ENCODE results near the gene SMIM23. TPM values are rescaled to one million over a fixed set of nuclear protein-coding genes. Genes with fewer than 3 reads are reported as not detected.

Gene SMIM23
- total RNA-seq, 1 donor from 2014 or later, result not detected

- H3K27me3 Mint-ChIP-seq, result peaks cover 38% of the 10 kb centered on the region
- DNase-seq (no peak), ATAC-seq (ENCODE audit: low read depth) (no peak)
- intact Hi-C loops (cut with micrococcal nuclease), result no loop called here
- no peak overlapping the region for H3K4me3 Mint-ChIP-seq
- H3K36me3 Mint-ChIP-seq (ENCODE audit: low read depth), result no peaks in the 10 kb centered on the region
- TF ChIP-seq, protein P1, sequence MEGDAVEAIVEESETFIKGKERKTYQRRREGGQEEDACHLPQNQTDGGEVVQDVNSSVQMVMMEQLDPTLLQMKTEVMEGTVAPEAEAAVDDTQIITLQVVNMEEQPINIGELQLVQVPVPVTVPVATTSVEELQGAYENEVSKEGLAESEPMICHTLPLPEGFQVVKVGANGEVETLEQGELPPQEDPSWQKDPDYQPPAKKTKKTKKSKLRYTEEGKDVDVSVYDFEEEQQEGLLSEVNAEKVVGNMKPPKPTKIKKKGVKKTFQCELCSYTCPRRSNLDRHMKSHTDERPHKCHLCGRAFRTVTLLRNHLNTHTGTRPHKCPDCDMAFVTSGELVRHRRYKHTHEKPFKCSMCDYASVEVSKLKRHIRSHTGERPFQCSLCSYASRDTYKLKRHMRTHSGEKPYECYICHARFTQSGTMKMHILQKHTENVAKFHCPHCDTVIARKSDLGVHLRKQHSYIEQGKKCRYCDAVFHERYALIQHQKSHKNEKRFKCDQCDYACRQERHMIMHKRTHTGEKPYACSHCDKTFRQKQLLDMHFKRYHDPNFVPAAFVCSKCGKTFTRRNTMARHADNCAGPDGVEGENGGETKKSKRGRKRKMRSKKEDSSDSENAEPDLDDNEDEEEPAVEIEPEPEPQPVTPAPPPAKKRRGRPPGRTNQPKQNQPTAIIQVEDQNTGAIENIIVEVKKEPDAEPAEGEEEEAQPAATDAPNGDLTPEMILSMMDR (IDR thresholded peaks at IDR 0.05), result no peak
- H3K27ac Mint-ChIP-seq, result no peak overlapping the region
- POLR2A ChIA-PET, result no interaction called here
- H3K4me1 Mint-ChIP-seq, result no peaks in the 10 kb centered on the region
- CTCF ChIA-PET, result no interaction called here
- H3K9me3 Mint-ChIP-seq, result peaks cover 8% of the 10 kb centered on the region
These were observed 20.1 kb downstream of the SMIM23 start for GRCh38 chr5:171805746-171806145.

DNA sequence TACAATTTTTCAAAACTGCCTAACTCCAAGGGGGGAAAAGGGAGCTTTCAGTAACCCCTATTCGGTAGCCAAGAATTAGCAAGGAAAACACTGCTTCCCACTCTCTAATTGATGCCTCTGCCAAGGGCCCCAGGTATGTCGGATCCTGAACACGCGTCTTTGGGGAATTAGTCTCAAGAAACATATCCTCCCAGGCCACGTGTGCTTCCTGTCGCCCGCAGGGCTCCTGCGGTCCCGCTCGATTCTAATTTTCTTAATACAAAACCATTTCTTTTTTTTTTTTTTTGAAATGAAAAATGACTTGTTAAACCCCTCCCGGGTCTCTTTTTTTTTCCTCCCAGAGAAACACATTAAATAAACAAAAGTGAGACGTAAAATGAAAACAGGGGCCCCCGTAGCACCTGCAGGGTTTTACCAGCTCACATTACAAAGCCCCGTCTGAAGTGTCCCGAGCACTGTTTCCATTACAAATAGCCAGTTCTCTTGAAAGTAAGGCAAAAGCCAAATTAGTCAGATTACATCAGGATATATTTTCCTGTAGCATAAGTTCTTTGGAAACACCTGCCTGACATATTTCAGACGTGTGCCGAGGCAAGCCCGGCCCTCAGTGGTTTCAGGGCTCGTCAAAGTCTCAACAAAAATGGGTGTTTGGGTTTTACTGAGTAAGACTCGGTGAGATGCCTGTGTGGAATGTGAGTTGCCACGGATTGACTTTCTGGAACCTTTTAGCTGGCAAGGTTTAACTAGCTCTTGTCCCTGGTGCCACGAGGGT, 21.5 kb downstream of the SMIM23 start:
- ChIA-PET CTCF (no interaction called here), POLR2A (no interaction called here)
- H3K27me3 Mint-ChIP-seq, result peaks cover 38% of the 10 kb centered on the region
- no peak overlapping the region for H3K4me3 Mint-ChIP-seq
- no peak overlapping the region for H3K27ac Mint-ChIP-seq
- TF ChIP-seq, protein P1 (IDR thresholded peaks at IDR 0.05), result no peak
- H3K9me3 Mint-ChIP-seq, result peaks cover 14% of the 10 kb centered on the region
- H3K36me3 Mint-ChIP-seq (ENCODE audit: low read depth), result no peaks in the 10 kb centered on the region
- ATAC-seq (ENCODE audit: low read depth) (no peak), DNase-seq (no peak)
- intact Hi-C loops (cut with micrococcal nuclease), result no loop called here
- no peaks in the 10 kb centered on the region for H3K4me1 Mint-ChIP-seq

DNA sequence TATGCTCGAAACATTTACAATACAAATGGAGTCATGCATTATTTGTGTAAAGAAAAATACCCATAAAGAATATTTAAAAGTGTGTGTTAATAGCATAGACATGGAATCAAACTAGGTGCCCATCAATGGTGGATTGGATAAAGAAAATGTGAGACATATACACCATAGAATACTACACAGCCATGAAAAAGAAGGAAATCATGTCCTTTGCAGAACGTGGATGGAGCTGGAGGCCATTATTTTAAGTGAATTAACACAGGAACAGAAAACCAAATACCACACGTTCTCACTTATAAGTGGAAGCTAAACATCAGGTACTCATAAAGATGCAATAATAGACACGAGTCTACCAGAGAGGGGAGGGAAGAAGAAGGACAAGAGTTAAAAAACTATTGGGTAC, 22.8 kb downstream of the SMIM23 start:
- TF ChIP-seq, protein P1 (IDR thresholded peaks at IDR 0.05), result no peak
- ATAC-seq (ENCODE audit: low read depth), result no peak
- POLR2A ChIA-PET, result no interaction called here

DNA sequence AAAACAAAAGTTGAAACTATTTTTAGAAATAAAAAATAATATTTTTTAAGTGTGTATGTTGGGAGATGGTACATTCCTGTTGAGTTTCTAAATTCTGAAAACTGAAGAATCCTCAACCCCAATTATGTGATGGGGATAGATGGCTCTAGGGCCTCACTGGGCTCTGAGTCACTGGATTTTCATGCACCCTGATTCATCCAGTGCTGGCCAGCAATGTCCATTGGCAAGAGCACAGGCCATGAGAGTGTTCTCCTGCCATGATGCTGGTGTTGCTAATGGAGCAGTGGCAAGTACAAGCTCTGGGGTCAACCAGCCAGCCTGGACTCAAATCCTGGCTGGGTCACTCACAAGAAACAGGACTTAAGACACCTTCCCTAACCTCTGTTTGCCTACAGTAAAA, 23.3 kb downstream of the SMIM23 start:
- H3K36me3 Mint-ChIP-seq (ENCODE audit: low read depth), result no peaks in the 10 kb centered on the region
- no peak overlapping the region for H3K27ac Mint-ChIP-seq
- H3K4me3 Mint-ChIP-seq, result no peak overlapping the region
- peaks cover 38% of the 10 kb centered on the region for H3K27me3 Mint-ChIP-seq
- TF ChIP-seq, protein P1 (IDR thresholded peaks at IDR 0.05), result no peak
- peaks cover 14% of the 10 kb centered on the region for H3K9me3 Mint-ChIP-seq
- POLR2A ChIA-PET, result no interaction called here
- ATAC-seq (ENCODE audit: low read depth) (no peak), DNase-seq (no peak)
- CTCF ChIA-PET, result no interaction called here
- intact Hi-C loops (cut with micrococcal nuclease), result no loop called here
- no peaks in the 10 kb centered on the region for H3K4me1 Mint-ChIP-seq

More for the DNA sequence above, 22.8 kb downstream of the SMIM23 start:
- H3K9me3 Mint-ChIP-seq, result peaks cover 14% of the 10 kb centered on the region
- CTCF ChIA-PET, result no interaction called here
- H3K27ac Mint-ChIP-seq, result no peak overlapping the region
- peaks cover 38% of the 10 kb centered on the region for H3K27me3 Mint-ChIP-seq
- DNase-seq, result no peak
- no peak overlapping the region for H3K4me3 Mint-ChIP-seq
- intact Hi-C loops (cut with micrococcal nuclease), result no loop called here
- no peaks in the 10 kb centered on the region for H3K36me3 Mint-ChIP-seq (ENCODE audit: low read depth)
- no peaks in the 10 kb centered on the region for H3K4me1 Mint-ChIP-seq

GRCh38 chr5:171810227-171810626, 24.6 kb downstream of the SMIM23 start:
- Mint-ChIP-seq H3K27ac (no peak overlapping the region), H3K27me3 (peaks cover 31% of the 10 kb centered on the region), H3K36me3 (ENCODE audit: low read depth) (no peaks in the 10 kb centered on the region), H3K9me3 (peaks cover 14% of the 10 kb centered on the region), H3K4me1 (no peaks in the 10 kb centered on the region), H3K4me3 (no peak overlapping the region)
- CTCF ChIA-PET, result no interaction called here
- intact Hi-C loops (cut with micrococcal nuclease), result no loop called here
- ATAC-seq (ENCODE audit: low read depth) (no peak), DNase-seq (no peak)
- TF ChIP-seq, protein P1 (IDR thresholded peaks at IDR 0.05), result no peak
- POLR2A ChIA-PET, result no interaction called here
